ENCODE measurements around the gene TEK. TPM values are rescaled to one million over a fixed set of nuclear protein-coding genes. Genes with fewer than 3 reads are reported as not detected.
A peak's percentile ranks its signal among the peaks of the same experiment; 100 is the strongest.

The TEK gene
- total and polyA plus RNA-seq, 2 experiments from 2014 or later, result 1.9 to 9.4 TPM

DNA sequence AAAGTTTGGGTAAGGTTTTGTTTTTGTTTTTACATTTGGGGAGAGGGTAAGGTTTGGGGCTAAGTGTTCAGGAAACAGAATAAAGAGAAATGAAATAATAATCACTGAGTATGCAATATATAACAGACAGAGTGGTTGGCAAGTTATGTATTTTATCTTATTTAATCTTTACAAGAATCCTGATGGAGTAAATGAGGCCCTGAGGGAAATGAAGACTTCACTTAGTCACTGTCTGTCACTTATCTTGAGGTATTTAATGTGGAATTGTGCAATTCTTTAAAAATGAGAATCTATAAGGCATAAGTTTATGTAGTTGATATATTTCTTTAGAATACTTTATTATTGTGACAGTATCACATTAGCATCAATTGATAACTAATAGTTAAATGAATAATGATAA, 48.1 kb downstream of the TEK start:
- Histone ChIP-seq H3K27me3 (ENCODE audit: insufficient read depth) (no peaks in the 10 kb centered on the region), H3K9me2 (ENCODE audit: insufficient read depth) (0 out of 2 replicates have a peak, but pooled peaks cover 2% of the 10 kb centered on the region), H3K4me2 (no peak overlapping the region), H3K36me3 (ENCODE audit: insufficient read depth) (no peaks in the 10 kb centered on the region), H3K4me3 (no peak overlapping the region), H3K27ac (ENCODE audit: low read depth) (no peak overlapping the region), H2AFZ (no peak overlapping the region), H3K4me1 (ENCODE audit: insufficient read depth) (no peaks in the 10 kb centered on the region), H4K20me1 (replicated peaks; ENCODE audit: insufficient read depth) (no peaks in the 10 kb centered on the region), H3K79me2 (replicated peaks; ENCODE audit: insufficient read depth) (no peaks in the 10 kb centered on the region), H3F3A (replicated peaks; ENCODE audit: low read depth) (no peaks in the 10 kb centered on the region)
- ATAC-seq (no peak), DNase-seq (ENCODE audit: low spot score) (no peak)
- H3K9me3 Mint-ChIP-seq, result no peaks in the 10 kb centered on the region
- H3K27me3 Mint-ChIP-seq (ENCODE audit: insufficient read depth, low read depth, poor library complexity), result no peaks in the 10 kb centered on the region
- H3K27ac Mint-ChIP-seq, result no peak overlapping the region
- TF ChIP-seq, protein P1, sequence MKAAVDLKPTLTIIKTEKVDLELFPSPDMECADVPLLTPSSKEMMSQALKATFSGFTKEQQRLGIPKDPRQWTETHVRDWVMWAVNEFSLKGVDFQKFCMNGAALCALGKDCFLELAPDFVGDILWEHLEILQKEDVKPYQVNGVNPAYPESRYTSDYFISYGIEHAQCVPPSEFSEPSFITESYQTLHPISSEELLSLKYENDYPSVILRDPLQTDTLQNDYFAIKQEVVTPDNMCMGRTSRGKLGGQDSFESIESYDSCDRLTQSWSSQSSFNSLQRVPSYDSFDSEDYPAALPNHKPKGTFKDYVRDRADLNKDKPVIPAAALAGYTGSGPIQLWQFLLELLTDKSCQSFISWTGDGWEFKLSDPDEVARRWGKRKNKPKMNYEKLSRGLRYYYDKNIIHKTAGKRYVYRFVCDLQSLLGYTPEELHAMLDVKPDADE (IDR thresholded peaks at IDR 0.05), result no peak
- no peak overlapping the region for H3K4me3 Mint-ChIP-seq
- H3K4me1 Mint-ChIP-seq, result no peaks in the 10 kb centered on the region
- H3K36me3 Mint-ChIP-seq (ENCODE audit: low read depth), result no peaks in the 10 kb centered on the region

DNA sequence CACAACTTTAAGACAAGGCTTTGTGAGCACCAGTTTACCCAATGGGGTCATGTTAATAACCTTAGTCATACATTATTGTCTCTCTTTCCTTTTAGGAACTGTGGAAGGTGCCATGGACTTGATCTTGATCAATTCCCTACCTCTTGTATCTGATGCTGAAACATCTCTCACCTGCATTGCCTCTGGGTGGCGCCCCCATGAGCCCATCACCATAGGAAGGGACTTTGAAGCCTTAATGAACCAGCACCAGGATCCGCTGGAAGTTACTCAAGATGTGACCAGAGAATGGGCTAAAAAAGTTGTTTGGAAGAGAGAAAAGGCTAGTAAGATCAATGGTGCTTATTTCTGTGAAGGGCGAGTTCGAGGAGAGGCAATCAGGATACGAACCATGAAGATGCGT, 48.7 kb downstream of the TEK start:
- no peaks in the 10 kb centered on the region for H3K79me2 ChIP-seq (replicated peaks; ENCODE audit: insufficient read depth)
- no peaks in the 10 kb centered on the region for H3K36me3 ChIP-seq (ENCODE audit: insufficient read depth)
- Mint-ChIP-seq H3K36me3 (ENCODE audit: low read depth) (no peaks in the 10 kb centered on the region), H3K9me3 (no peaks in the 10 kb centered on the region), H3K4me1 (no peaks in the 10 kb centered on the region), H3K4me3 (no peak overlapping the region), H3K27ac (no peak overlapping the region), H3K27me3 (ENCODE audit: insufficient read depth, low read depth, poor library complexity) (no peaks in the 10 kb centered on the region)
- DNase-seq (ENCODE audit: low spot score) (peak; percentile 53), ATAC-seq (peak; percentile 61)
- no peaks in the 10 kb centered on the region for H3F3A ChIP-seq (replicated peaks; ENCODE audit: low read depth)
- 0 out of 2 replicates have a peak, but pooled peaks cover 2% of the 10 kb centered on the region for H3K9me2 ChIP-seq (ENCODE audit: insufficient read depth)
- no peak overlapping the region for H3K27ac ChIP-seq (ENCODE audit: low read depth)
- no peaks in the 10 kb centered on the region for H3K4me1 ChIP-seq (ENCODE audit: insufficient read depth)
- no peaks in the 10 kb centered on the region for H4K20me1 ChIP-seq (replicated peaks; ENCODE audit: insufficient read depth)
- no peak overlapping the region for H3K4me2 ChIP-seq
- no peak overlapping the region for H3K4me3 ChIP-seq
- H3K27me3 ChIP-seq (ENCODE audit: insufficient read depth), result no peaks in the 10 kb centered on the region
- TF ChIP-seq, protein P2, sequence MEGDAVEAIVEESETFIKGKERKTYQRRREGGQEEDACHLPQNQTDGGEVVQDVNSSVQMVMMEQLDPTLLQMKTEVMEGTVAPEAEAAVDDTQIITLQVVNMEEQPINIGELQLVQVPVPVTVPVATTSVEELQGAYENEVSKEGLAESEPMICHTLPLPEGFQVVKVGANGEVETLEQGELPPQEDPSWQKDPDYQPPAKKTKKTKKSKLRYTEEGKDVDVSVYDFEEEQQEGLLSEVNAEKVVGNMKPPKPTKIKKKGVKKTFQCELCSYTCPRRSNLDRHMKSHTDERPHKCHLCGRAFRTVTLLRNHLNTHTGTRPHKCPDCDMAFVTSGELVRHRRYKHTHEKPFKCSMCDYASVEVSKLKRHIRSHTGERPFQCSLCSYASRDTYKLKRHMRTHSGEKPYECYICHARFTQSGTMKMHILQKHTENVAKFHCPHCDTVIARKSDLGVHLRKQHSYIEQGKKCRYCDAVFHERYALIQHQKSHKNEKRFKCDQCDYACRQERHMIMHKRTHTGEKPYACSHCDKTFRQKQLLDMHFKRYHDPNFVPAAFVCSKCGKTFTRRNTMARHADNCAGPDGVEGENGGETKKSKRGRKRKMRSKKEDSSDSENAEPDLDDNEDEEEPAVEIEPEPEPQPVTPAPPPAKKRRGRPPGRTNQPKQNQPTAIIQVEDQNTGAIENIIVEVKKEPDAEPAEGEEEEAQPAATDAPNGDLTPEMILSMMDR (conservative IDR thresholded peaks at IDR 0.05; ENCODE audit: low read depth in 2 of 2), result peak; percentile 65 to 72
- TF ChIP-seq CREB1 (CRISPR knock-in tag; IDR thresholded peaks at IDR 0.05; ENCODE audit: low read depth) (no peak), JUNB (IDR thresholded peaks at IDR 0.05; ENCODE audit: unreplicated experiment) (no peak)
- H2AFZ ChIP-seq, result no peak overlapping the region

DNA sequence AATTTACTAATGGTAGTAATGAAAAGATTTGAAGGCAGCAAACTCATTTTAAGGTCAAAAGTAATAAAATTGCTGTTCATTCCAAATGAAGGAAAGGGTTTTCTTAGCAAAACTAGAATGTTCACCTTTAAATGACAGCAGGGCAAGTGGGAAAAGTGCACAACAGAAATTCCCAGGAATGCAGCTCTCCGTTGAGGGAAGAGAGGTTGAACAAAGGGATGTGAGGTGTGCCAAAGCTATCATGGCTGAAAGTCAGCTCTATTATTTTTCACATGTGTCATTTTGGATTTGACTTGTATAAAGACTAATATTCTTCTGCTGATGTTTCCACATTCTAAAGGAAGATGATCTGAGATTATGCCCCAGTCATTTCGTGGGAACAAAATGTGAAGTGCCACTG, 51.6 kb downstream of the TEK start:
- 0 out of 2 replicates have a peak, but pooled peaks cover 2% of the 10 kb centered on the region for H3K9me2 ChIP-seq (ENCODE audit: insufficient read depth)
- no peak for ATAC-seq
- Mint-ChIP-seq H3K4me3 (no peak overlapping the region), H3K27ac (no peak overlapping the region), H3K27me3 (ENCODE audit: insufficient read depth, low read depth, poor library complexity) (no peaks in the 10 kb centered on the region), H3K9me3 (no peaks in the 10 kb centered on the region), H3K4me1 (0 out of 3 replicates have a peak, but pooled peaks cover 3% of the 10 kb centered on the region), H3K36me3 (ENCODE audit: low read depth) (no peaks in the 10 kb centered on the region)
- H3K27me3 ChIP-seq (ENCODE audit: insufficient read depth), result no peaks in the 10 kb centered on the region
- H3K27ac ChIP-seq (ENCODE audit: low read depth), result no peak overlapping the region
- DNase-seq (ENCODE audit: low spot score), result no peak
- H3F3A ChIP-seq (replicated peaks; ENCODE audit: low read depth), result no peaks in the 10 kb centered on the region
- H3K4me3 ChIP-seq, result no peak overlapping the region
- no peaks in the 10 kb centered on the region for H4K20me1 ChIP-seq (replicated peaks; ENCODE audit: insufficient read depth)
- H3K4me2 ChIP-seq, result no peak overlapping the region
- H2AFZ ChIP-seq, result no peak overlapping the region
- H3K36me3 ChIP-seq (ENCODE audit: insufficient read depth), result no peaks in the 10 kb centered on the region
- H3K79me2 ChIP-seq (replicated peaks; ENCODE audit: insufficient read depth), result no peaks in the 10 kb centered on the region
- no peaks in the 10 kb centered on the region for H3K4me1 ChIP-seq (ENCODE audit: insufficient read depth)
- TF ChIP-seq EZH2phosphoT487 (IDR thresholded peaks at IDR 0.05; ENCODE audit: unreplicated experiment) (no peak), ZNF331 (CRISPR knock-in tag; IDR thresholded peaks at IDR 0.05; ENCODE audit: low read depth) (no peak), ZNF114 (CRISPR knock-in tag; IDR thresholded peaks at IDR 0.05) (no peak), EZH2 (IDR thresholded peaks at IDR 0.05; ENCODE audit: low read depth, unreplicated experiment) (no peak), STAT1 (IDR thresholded peaks at IDR 0.05; ENCODE audit: unreplicated experiment) (no peak)
- TF ChIP-seq, protein P3, sequence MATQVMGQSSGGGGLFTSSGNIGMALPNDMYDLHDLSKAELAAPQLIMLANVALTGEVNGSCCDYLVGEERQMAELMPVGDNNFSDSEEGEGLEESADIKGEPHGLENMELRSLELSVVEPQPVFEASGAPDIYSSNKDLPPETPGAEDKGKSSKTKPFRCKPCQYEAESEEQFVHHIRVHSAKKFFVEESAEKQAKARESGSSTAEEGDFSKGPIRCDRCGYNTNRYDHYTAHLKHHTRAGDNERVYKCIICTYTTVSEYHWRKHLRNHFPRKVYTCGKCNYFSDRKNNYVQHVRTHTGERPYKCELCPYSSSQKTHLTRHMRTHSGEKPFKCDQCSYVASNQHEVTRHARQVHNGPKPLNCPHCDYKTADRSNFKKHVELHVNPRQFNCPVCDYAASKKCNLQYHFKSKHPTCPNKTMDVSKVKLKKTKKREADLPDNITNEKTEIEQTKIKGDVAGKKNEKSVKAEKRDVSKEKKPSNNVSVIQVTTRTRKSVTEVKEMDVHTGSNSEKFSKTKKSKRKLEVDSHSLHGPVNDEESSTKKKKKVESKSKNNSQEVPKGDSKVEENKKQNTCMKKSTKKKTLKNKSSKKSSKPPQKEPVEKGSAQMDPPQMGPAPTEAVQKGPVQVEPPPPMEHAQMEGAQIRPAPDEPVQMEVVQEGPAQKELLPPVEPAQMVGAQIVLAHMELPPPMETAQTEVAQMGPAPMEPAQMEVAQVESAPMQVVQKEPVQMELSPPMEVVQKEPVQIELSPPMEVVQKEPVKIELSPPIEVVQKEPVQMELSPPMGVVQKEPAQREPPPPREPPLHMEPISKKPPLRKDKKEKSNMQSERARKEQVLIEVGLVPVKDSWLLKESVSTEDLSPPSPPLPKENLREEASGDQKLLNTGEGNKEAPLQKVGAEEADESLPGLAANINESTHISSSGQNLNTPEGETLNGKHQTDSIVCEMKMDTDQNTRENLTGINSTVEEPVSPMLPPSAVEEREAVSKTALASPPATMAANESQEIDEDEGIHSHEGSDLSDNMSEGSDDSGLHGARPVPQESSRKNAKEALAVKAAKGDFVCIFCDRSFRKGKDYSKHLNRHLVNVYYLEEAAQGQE (IDR thresholded peaks at IDR 0.05; ENCODE audit: unreplicated experiment), result no peak

Measured in GM23338 (cell line).